Activated B cell treated with CpG ODN at 0.5 μM for 24 hours (primary cell): ENCODE measurements around the gene MYO18B. TPM values are rescaled to one million over a fixed set of nuclear protein-coding genes. Genes with fewer than 3 reads are reported as not detected.

Source experiments
- ATAC-seq: fragments of 200-7000 bp; cut with Tn5 transposase; one replicate; pipeline ENCODE4 v1.10.0; 2021; ENCODE audit warnings: low read depth, mild to moderate bottlenecking, moderate library complexity
- CTCF ChIA-PET: fragments of 350-600 bp; sonication (Branson Sonifier 250); formaldehyde crosslinking; loops from one replicate; lab custom pipeline; 2021; ENCODE audit warnings: antibody characterized with exemption; lab: Charles Lee
- POLR2A ChIA-PET: fragments of 350-600 bp; sonication (Branson Sonifier 250); formaldehyde crosslinking; loops from one replicate; lab custom pipeline; 2021; ENCODE audit warnings: antibody characterized with exemption; lab: Charles Lee
- DNase-seq: peaks from one replicate; pipeline ENCODE4 v3.0.0; 2022
- H3K27ac Mint-ChIP-seq: one replicate; pipeline ENCODE4 v1.8.0; 2020; ENCODE audit warnings: mixed read lengths
- H3K27me3 Mint-ChIP-seq: one replicate; pipeline ENCODE4 v1.8.0; 2021; ENCODE audit warnings: mixed read lengths
- H3K36me3 Mint-ChIP-seq: one replicate; pipeline ENCODE4 v1.8.0; 2021; ENCODE audit warnings: low read depth, mixed read lengths
- H3K4me1 Mint-ChIP-seq: one replicate; pipeline ENCODE4 v1.8.0; 2021; ENCODE audit warnings: mixed read lengths
- H3K4me3 Mint-ChIP-seq: one replicate; pipeline ENCODE4 v1.8.0; 2020; ENCODE audit warnings: mild to moderate bottlenecking, mixed read lengths
- H3K9me3 Mint-ChIP-seq: one replicate; pipeline ENCODE4 v1.8.0; 2020; ENCODE audit warnings: mixed read lengths
- CTCF ChIP-seq: fragments of 200-600 bp; IDR thresholded peaks from one replicate; pipeline ENCODE4 v1.8.0; 2022; ENCODE audit warnings: antibody characterized with exemption, mild to moderate bottlenecking
- intact Hi-C: fragments of 100-400 bp; cut with micrococcal nuclease; formaldehyde crosslinking; loops from one replicate; pipeline ENCODE4 v1.15.1; 2024
- total RNA-seq: library from RNA; stranded (reverse); gene quantifications from 2 replicates; pipeline ENCODE4 v1.2.3, GENCODE V29; 2022

MYO18B gene
- total RNA-seq, 1 donor from 2014 or later: 0.27 TPM

- TF ChIP-seq CTCF: no peak
- POLR2A ChIA-PET: no interaction called here
- ATAC-seq (no peak), DNase-seq (no peak)
- CTCF ChIA-PET: no interaction called here
- intact Hi-C loops: no loop called here
- no peak overlapping the region for H3K4me3 Mint-ChIP-seq
- no peak overlapping the region for H3K27ac Mint-ChIP-seq
- peaks cover 22% of the 10 kb centered on the region for H3K27me3 Mint-ChIP-seq
- no peaks in the 10 kb centered on the region for H3K36me3 Mint-ChIP-seq
- H3K4me1 Mint-ChIP-seq: no peaks in the 10 kb centered on the region
- H3K9me3 Mint-ChIP-seq: no peaks in the 10 kb centered on the region
Measured at GRCh38 chr22:26055693-26056092, 313.7 kb downstream of the MYO18B start.

GRCh38 chr22:26056455-26057200 is 314.6 kb downstream of the MYO18B start:
- no peak overlapping the region for H3K4me3 Mint-ChIP-seq
- ATAC-seq (no peak), DNase-seq (no peak)
- no peaks in the 10 kb centered on the region for H3K36me3 Mint-ChIP-seq
- no peak for TF ChIP-seq CTCF
- intact Hi-C loops: no loop called here
- H3K9me3 Mint-ChIP-seq: no peaks in the 10 kb centered on the region
- POLR2A ChIA-PET: no interaction called here
- no peak overlapping the region for H3K27ac Mint-ChIP-seq
- CTCF ChIA-PET: no interaction called here
- no peaks in the 10 kb centered on the region for H3K4me1 Mint-ChIP-seq
- H3K27me3 Mint-ChIP-seq: peaks cover 19% of the 10 kb centered on the region

- no peaks in the 10 kb centered on the region for H3K36me3 Mint-ChIP-seq
- no peak overlapping the region for H3K4me3 Mint-ChIP-seq
- ATAC-seq: no peak
- H3K9me3 Mint-ChIP-seq: no peaks in the 10 kb centered on the region
- no peaks in the 10 kb centered on the region for H3K4me1 Mint-ChIP-seq
- no peak for DNase-seq
- H3K27me3 Mint-ChIP-seq: peaks cover 14% of the 10 kb centered on the region
- H3K27ac Mint-ChIP-seq: no peak overlapping the region
- ChIA-PET CTCF (no interaction called here), POLR2A (no interaction called here)
- intact Hi-C loops: no loop called here
- no peak for TF ChIP-seq CTCF
Measured at GRCh38 chr22:26057731-26058130, 315.7 kb downstream of the MYO18B start.

GRCh38 chr22:26064048-26064447 is 322.1 kb downstream of the MYO18B start:
- H3K4me1 Mint-ChIP-seq: no peaks in the 10 kb centered on the region
- H3K4me3 Mint-ChIP-seq: no peak overlapping the region
- CTCF ChIA-PET: no interaction called here
- DNase-seq (no peak), ATAC-seq (no peak)
- H3K9me3 Mint-ChIP-seq: no peaks in the 10 kb centered on the region
- H3K36me3 Mint-ChIP-seq: no peaks in the 10 kb centered on the region
- no peak for TF ChIP-seq CTCF
- peaks cover 14% of the 10 kb centered on the region for H3K27me3 Mint-ChIP-seq
- intact Hi-C loops: no loop called here
- H3K27ac Mint-ChIP-seq: no peak overlapping the region
- POLR2A ChIA-PET: no interaction called here

DNA sequence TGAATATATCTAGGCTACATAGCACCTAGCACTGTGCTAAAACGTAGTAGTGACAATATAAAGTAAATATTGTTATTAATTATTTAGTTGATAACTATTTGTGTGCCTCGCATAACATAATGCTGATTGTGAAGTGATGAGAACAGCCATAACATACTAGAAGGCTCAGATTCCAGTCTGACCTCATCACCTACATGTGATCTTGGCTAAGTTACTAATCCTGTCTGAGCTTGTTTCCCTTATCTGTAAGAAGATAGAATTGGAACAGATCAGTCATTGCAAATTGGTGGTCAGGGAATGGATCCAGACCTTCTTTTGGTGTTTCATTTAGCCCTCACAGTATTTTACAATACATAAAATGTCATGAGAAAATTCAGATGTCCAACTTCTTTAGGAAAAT is 323.9 kb downstream of the MYO18B start:
- Mint-ChIP-seq H3K9me3 (no peaks in the 10 kb centered on the region), H3K27ac (no peak overlapping the region), H3K36me3 (no peaks in the 10 kb centered on the region), H3K4me1 (no peaks in the 10 kb centered on the region), H3K27me3 (peaks cover 22% of the 10 kb centered on the region), H3K4me3 (no peak overlapping the region)
- CTCF ChIA-PET: no interaction called here
- POLR2A ChIA-PET: no interaction called here
- intact Hi-C loops: no loop called here
- DNase-seq (no peak), ATAC-seq (no peak)
- no peak for TF ChIP-seq CTCF
